Vagina (tissue), 2 donors: ENCODE measurements around the gene DHCR7.

Experiments used
- POLR2A ChIP-seq, 2 donors: fragments of 450-650 bp; IDR thresholded peaks; one replicate each; pipeline ENCODE4 v1.6.1; 2017; ENCODE audit warnings: antibody characterized with exemption in 2 of 2, mild to moderate bottlenecking in 2 of 2, moderate library complexity in 2 of 2
- POLR2AphosphoS5 ChIP-seq, 2 donors: sonication (generic); formaldehyde crosslinking; IDR thresholded peaks; one replicate each; pipeline ENCODE4 v1.9.0; 2017; ENCODE audit warnings: antibody characterized with exemption in 2 of 2, mild to moderate bottlenecking in 2 of 2, low read depth in 1 of 2; ENCODE audit not compliant: insufficient read depth in 1 of 2
- TF ChIP-seq, protein P1 (sequence below), 3 experiments: fragments of 450-650 bp in 2 of 3; fragments of 200-600 bp in 1 of 3; sonication (generic) in 1 of 3; IDR thresholded peaks; one replicate each; pipeline ENCODE4 v1.5.1; 2017 to 2019; ENCODE audit warnings: antibody characterized with exemption in 3 of 3, mild to moderate bottlenecking in 2 of 3, moderate library complexity in 2 of 3

DNA sequence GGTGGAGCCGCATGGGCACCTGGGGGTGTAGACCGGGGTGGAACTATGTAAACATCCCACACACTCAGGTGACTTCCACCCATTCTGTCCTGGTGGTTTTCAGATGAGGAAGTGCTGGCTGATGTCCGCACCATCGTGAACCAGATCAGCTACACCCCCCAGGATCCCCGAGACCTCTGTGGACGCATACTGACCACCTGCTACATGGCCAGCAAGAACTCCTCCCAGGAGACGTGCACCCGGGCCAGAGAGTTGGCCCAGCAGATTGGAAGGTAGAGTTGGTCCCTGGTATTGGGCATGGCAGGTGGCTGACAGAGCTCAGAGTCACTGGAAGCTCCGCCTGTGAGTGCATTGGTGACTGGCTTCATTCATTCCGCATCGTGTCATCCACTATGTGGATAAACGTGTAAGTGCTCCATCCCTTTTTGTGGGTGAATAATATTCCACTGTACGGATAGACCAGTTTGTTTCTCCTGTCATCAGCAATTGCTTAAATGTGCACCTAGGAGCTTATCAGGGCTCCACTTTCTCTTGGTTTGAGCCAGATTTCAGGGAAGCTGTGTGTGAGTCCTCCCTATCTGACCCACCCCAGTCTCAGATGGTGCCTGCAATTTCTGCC lies 34.7 kb upstream of the DHCR7 start:
- TF ChIP-seq POLR2AphosphoS5 (IDR thresholded peaks at IDR 0.05; ENCODE audit: insufficient read depth in 1 of 2, low read depth in 1 of 2) = no peak
- TF ChIP-seq POLR2A (IDR thresholded peaks at IDR 0.05) = no peak
- TF ChIP-seq, protein P1, sequence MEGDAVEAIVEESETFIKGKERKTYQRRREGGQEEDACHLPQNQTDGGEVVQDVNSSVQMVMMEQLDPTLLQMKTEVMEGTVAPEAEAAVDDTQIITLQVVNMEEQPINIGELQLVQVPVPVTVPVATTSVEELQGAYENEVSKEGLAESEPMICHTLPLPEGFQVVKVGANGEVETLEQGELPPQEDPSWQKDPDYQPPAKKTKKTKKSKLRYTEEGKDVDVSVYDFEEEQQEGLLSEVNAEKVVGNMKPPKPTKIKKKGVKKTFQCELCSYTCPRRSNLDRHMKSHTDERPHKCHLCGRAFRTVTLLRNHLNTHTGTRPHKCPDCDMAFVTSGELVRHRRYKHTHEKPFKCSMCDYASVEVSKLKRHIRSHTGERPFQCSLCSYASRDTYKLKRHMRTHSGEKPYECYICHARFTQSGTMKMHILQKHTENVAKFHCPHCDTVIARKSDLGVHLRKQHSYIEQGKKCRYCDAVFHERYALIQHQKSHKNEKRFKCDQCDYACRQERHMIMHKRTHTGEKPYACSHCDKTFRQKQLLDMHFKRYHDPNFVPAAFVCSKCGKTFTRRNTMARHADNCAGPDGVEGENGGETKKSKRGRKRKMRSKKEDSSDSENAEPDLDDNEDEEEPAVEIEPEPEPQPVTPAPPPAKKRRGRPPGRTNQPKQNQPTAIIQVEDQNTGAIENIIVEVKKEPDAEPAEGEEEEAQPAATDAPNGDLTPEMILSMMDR (IDR thresholded peaks at IDR 0.05) = no peak
